ENCODE measurements around the gene TOR1AIP2. TPM values are rescaled to one million over a fixed set of nuclear protein-coding genes. Genes with fewer than 3 reads are reported as not detected.

Gene TOR1AIP2
- 66.4 and 67.1 TPM in 2 replicates for total RNA-seq

DNA sequence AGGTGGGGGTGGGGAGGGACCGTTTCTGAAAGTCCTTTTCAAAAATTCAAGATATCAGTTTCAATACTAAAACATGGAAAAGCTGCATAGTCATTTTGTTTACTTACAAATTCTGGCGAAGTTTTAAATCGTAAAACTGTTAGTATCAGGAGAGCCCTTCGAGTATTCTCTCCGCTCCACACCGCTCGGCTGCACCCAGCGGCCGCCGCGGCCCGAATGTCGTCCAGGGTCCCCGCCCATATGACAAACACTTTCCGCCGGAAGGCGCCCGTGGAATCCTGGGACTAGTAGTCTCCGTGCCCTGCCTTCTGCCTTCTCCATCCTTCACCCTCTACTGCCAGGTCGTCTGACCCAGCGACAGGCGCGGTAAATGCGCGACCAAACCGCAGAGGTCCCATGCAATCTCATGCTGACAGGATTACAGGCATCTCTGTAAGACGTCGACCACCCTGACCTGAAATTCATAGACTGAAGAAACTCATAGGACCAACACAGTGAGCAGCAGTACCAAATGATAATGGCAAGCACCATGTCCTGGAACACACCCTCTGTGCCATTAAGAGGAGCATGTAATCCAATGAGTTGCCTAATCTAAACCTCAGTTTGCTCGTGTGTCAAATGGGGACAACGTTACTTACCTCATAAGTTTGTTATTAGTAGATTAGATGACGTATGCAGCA is at the start of gene TOR1AIP2:
TSS of gene TOR1AIP2 (minus strand) at position 218 of the 680 bp plus-strand sequence. CDS start 25,138 bp downstream, outside the sequence.

DNA sequence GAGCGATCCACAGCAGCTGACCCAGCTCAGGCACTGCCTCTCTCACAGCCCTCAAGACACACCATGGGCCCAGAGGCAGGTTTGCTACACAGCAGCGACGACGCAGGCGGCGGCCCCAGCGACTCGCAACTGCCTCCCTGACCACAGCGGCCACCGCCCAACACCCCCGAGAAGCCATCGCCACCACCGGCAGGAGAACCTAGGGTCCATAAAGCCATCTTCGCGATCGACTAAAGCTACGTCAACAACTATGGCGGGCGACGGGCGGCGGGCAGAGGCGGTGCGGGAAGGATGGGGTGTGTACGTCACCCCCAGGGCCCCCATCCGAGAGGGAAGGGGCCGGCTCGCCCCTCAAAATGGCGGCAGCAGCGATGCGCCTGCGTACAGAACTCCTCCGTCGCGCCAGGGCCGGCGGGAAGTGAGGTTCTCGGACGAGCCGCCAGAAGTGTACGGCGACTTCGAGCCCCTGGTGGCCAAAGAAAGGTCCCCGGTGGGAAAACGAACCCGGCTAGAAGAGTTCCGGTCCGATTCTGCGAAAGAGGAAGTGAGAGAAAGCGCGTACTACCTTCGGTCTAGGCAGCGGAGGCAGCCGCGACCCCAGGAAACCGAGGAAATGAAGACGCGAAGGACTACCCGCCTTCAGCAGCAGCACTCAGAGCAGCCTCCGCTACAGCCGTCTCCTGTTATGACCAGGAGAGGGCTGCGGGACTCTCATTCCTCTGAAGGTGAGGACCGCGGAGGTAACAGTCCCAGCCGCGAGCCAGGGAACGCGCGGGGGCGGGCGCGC is 4.8 kb upstream of the TOR1AIP2 start, which contains the start of gene TOR1AIP1:
TSS of gene TOR1AIP1 (plus strand) at position 33 of the 787 bp plus-strand sequence. CDS start at position 251, 218 bp downstream.

Other genes starting within 250 kb of the TOR1AIP2 start
- 0.26 TPM in 1 of 2 replicates, not detected in the other for gene FAM163A, start 134.5 kb downstream of the TOR1AIP2 start, total RNA-seq
- 38.9 and 58.8 TPM in 2 replicates for gene TOR1AIP1, start 4.5 kb upstream of the TOR1AIP2 start, total RNA-seq
- 25.6 and 39.2 TPM in 2 replicates for gene CEP350, start 77.0 kb upstream of the TOR1AIP2 start, total RNA-seq

Measured in epithelial cell of alveolus of lung (primary cell).